Keratinocyte (primary cell): ENCODE data around the gene KCNB1.

ENCODE experiments used
- EZH2 ChIP-seq: IDR thresholded peaks from one replicate; pipeline ENCODE4 v1.6.1; 2012; ENCODE audit warnings: inconsistent platforms, mild to moderate bottlenecking, low read length, moderate library complexity
- TF ChIP-seq, protein P1 (sequence below), 3 experiments: IDR thresholded peaks in 1 of 3; conservative IDR thresholded peaks in 1 of 3; optimal IDR thresholded peaks in 1 of 3; 2 replicates in 2 of 3; 3 replicates in 1 of 3; pipeline versions ENCODE3 to v1.5.1; 2011; ENCODE audit warnings: low read length in 3 of 3, mild to moderate bottlenecking in 3 of 3, moderate library complexity in 2 of 3, control low read depth in 1 of 3, inconsistent platforms in 1 of 3; ENCODE audit not compliant: insufficient read depth in 2 of 3; ENCODE audit errors: extremely low read depth in 1 of 3

DNA sequence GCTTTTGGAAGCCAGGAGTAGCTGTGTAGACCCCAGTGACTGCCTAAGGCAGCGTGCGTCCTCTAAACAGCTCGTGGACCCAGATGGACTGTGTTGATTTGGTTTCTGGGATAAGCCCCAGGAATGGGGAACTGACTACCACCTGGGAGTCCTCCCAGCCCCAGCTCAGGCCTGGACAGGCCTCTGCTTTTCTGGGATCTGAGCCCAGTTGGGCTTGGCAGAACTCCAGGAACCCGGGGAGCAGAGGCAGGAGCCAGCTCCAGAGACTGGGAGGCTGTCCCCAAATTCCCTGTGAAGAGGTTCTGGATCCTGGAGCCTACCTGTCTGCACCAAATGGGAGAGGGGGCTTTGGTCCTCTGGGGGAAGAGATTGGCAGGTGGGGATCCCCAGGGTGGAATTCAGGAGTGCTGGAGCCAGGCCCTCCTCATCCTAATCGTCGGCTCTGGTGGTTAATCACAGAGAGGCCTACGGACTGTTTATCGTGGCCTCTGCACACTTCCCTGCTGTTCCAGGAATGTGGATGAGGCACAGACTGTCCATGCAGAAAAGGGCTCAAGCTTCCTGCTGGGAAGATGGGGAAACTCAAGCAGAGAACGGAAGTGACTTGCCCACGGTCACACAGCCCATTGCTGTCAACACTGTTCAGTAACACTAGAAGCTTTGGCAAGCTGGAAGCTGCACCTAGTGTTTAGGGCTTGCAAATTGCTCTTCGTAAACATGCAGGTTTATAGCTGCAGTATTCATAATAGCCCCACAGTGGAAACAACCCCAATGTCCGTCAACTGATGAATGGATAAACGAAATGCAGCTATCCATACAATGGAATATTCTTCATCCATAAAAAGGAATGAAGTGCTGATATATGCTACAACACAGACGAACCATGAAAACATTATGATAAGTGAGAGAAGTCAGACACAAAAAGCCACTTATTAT, 100.6 kb downstream of the KCNB1 start:
- TF ChIP-seq, protein P1, sequence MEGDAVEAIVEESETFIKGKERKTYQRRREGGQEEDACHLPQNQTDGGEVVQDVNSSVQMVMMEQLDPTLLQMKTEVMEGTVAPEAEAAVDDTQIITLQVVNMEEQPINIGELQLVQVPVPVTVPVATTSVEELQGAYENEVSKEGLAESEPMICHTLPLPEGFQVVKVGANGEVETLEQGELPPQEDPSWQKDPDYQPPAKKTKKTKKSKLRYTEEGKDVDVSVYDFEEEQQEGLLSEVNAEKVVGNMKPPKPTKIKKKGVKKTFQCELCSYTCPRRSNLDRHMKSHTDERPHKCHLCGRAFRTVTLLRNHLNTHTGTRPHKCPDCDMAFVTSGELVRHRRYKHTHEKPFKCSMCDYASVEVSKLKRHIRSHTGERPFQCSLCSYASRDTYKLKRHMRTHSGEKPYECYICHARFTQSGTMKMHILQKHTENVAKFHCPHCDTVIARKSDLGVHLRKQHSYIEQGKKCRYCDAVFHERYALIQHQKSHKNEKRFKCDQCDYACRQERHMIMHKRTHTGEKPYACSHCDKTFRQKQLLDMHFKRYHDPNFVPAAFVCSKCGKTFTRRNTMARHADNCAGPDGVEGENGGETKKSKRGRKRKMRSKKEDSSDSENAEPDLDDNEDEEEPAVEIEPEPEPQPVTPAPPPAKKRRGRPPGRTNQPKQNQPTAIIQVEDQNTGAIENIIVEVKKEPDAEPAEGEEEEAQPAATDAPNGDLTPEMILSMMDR (optimal IDR thresholded peaks at IDR 0.05 in 1 of 3, IDR thresholded peaks at IDR 0.05 in 1 of 3, conservative IDR thresholded peaks at IDR 0.05 in 1 of 3; ENCODE audit: extremely low read depth in 1 of 3, insufficient read depth in 2 of 3, low read length in 3 of 3) = no peak
- no peak for TF ChIP-seq EZH2
